Measurements from ENCODE around the gene DTX4.

Gene DTX4

GRCh38 chr11:59225017-59225416, 53.1 kb downstream of the DTX4 start:
- DNase-seq (ENCODE audit: low read depth) = no peak

GRCh38 chr11:59226396-59226795, 54.5 kb downstream of the DTX4 start:
- no peak overlapping the region for H3K4me3 ChIP-seq (replicated peaks; ENCODE audit: low read depth, low read length)
- peak; percentile 27 for DNase-seq (ENCODE audit: low read depth)
- no peak for TF ChIP-seq CTCF (IDR thresholded peaks at IDR 0.05; ENCODE audit: low read length, missing control alignments)

More at GRCh38 chr11:59225017-59225416, 53.1 kb downstream of the DTX4 start:
- no peak for TF ChIP-seq CTCF (IDR thresholded peaks at IDR 0.05; ENCODE audit: low read length, missing control alignments)
- H3K4me3 ChIP-seq (replicated peaks; ENCODE audit: low read depth, low read length) = no peak overlapping the region

GRCh38 chr11:59240322-59240721, 68.4 kb downstream of the DTX4 start:
- DNase-seq (ENCODE audit: low read depth) = no peak
- no peak for TF ChIP-seq CTCF (IDR thresholded peaks at IDR 0.05; ENCODE audit: low read length, missing control alignments)
- no peak overlapping the region for H3K4me3 ChIP-seq (replicated peaks; ENCODE audit: low read depth, low read length)

GRCh38 chr11:59243633-59244032, 71.7 kb downstream of the DTX4 start:
- TF ChIP-seq CTCF (IDR thresholded peaks at IDR 0.05; ENCODE audit: low read length, missing control alignments) = no peak
- H3K4me3 ChIP-seq (replicated peaks; ENCODE audit: low read depth, low read length) = no peak overlapping the region
- DNase-seq (ENCODE audit: low read depth) = no peak

GRCh38 chr11:59247531-59248227, 75.7 kb downstream of the DTX4 start:
- peak; percentile 55 for DNase-seq (ENCODE audit: low read depth)

GRCh38 chr11:59249535-59249934, 77.6 kb downstream of the DTX4 start:
- H3K4me3 ChIP-seq (replicated peaks; ENCODE audit: low read depth, low read length) = no peak overlapping the region
- TF ChIP-seq CTCF (IDR thresholded peaks at IDR 0.05; ENCODE audit: low read length, missing control alignments) = no peak
- DNase-seq (ENCODE audit: low read depth) = no peak

More at GRCh38 chr11:59247531-59248227, 75.7 kb downstream of the DTX4 start:
- H3K4me3 ChIP-seq (replicated peaks; ENCODE audit: low read depth, low read length) = no peak overlapping the region
- no peak for TF ChIP-seq CTCF (IDR thresholded peaks at IDR 0.05; ENCODE audit: low read length, missing control alignments)

- TF ChIP-seq CTCF (IDR thresholded peaks at IDR 0.05; ENCODE audit: low read length, missing control alignments) = no peak
- no peak overlapping the region for H3K4me3 ChIP-seq (replicated peaks; ENCODE audit: low read depth, low read length)
- no peak for DNase-seq (ENCODE audit: low read depth)
These were observed 81.1 kb downstream of the DTX4 start for GRCh38 chr11:59253001-59253400.

Data from fibroblast of pulmonary artery (primary cell).